ENCODE data around the gene FADD. TPM values are rescaled to one million over a fixed set of nuclear protein-coding genes. Genes with fewer than 3 reads are reported as not detected.

The FADD gene
- total and polyA plus RNA-seq, 2 donors (not counting 3 experiments of a cell fraction or from before 2014, with no cell fraction given): 35.4 to 45.1 TPM

GRCh38 chr11:70174547-70175235 lies 28.4 kb upstream of the FADD start:
- TF ChIP-seq MAX (IDR thresholded peaks at IDR 0.05; ENCODE audit: insufficient read depth, insufficient read length): no peak
- TF ChIP-seq EZH2 (IDR thresholded peaks at IDR 0.05; ENCODE audit: borderline replicate concordance, low read depth, low read length, severe bottlenecking): no peak
- TF ChIP-seq GATA2 (IDR thresholded peaks at IDR 0.05; ENCODE audit: insufficient read depth, insufficient read length, low read depth, low read length): no peak
- TF ChIP-seq JUN (IDR thresholded peaks at IDR 0.05; ENCODE audit: borderline replicate concordance, insufficient read depth, insufficient read length, low read depth): no peak
- TF ChIP-seq POLR2AphosphoS5 (IDR thresholded peaks at IDR 0.05; ENCODE audit: insufficient read depth, low read depth, low read length): no peak
- no peak for TF ChIP-seq MYC (IDR thresholded peaks at IDR 0.05; ENCODE audit: low read depth, low read length)
- TF ChIP-seq CTCF (IDR thresholded peaks at IDR 0.05; ENCODE audit: extremely low read depth in 1 of 2, insufficient read depth in 1 of 2, low read depth in 1 of 2, low read length in 2 of 2): no peak
- TF ChIP-seq POLR2A (IDR thresholded peaks at IDR 0.05; ENCODE audit: low read depth, low read length): no peak
- no peak for TF ChIP-seq FOS (IDR thresholded peaks at IDR 0.05; ENCODE audit: borderline replicate concordance, insufficient read depth, low read length)
- intact Hi-C loops (cut with micrococcal nuclease): no loop called here
- H3K4me3 ChIP-seq (replicated peaks in 1 of 3; ENCODE audit: insufficient read depth in 1 of 3, low read depth in 1 of 3, low read length in 3 of 3): no peak overlapping the region
- H2AFZ ChIP-seq (ENCODE audit: low read depth, low read length): no peak overlapping the region
- FAIRE-seq: no peak
- ChIA-PET CTCF (interaction anchor here (0.8 to 1.9 kb wide), 4 partner anchors 10 to 260 kb away, joined by 3 to 12 read pairs (median 6); no protein-coding TSS in a partner anchor), POLR2A (no interaction called here)
- H3K9me1 ChIP-seq (replicated peaks; ENCODE audit: control insufficient read depth, extremely low read depth, insufficient read depth, low read length): no peaks in the 10 kb centered on the region
- H3K9me3 ChIP-seq (replicated peaks; ENCODE audit: control insufficient read depth, insufficient read depth, low read length): no peaks in the 10 kb centered on the region
- dilution Hi-C loops (cut with MboI; ENCODE audit: extremely low pct_ligation_motif_present, low sequenced_read_pairs): loop anchor here (25.0 kb wide), 1 partner anchor 262 kb away; no protein-coding TSS in a partner anchor
- H3K4me1 ChIP-seq (ENCODE audit: control insufficient read depth, extremely low read depth, insufficient read depth, low read length): no peaks in the 10 kb centered on the region
- H3K36me3 ChIP-seq (ENCODE audit: control insufficient read depth in 2 of 2, extremely low read depth in 1 of 2, insufficient read depth in 2 of 2, low read length in 2 of 2): no peaks in the 10 kb centered on the region
- H3K9ac ChIP-seq (replicated peaks; ENCODE audit: extremely low read depth, insufficient read depth, low read length): no peak overlapping the region
- no peaks in the 10 kb centered on the region for H3K79me2 ChIP-seq (ENCODE audit: control insufficient read depth, insufficient read depth, low read length)
- no TSS peak for BruUV-seq (replicated peaks)
- H3K4me2 ChIP-seq (ENCODE audit: insufficient read depth, low read length): no peak overlapping the region
- no peak overlapping the region for H3K27ac ChIP-seq (ENCODE audit: insufficient read depth, low read depth, low read length)
- H4K20me1 ChIP-seq (replicated peaks; ENCODE audit: control insufficient read depth, extremely low read depth, insufficient read depth, low read length): no peaks in the 10 kb centered on the region
- no peak for DNase-seq (ENCODE audit: low read depth, low spot score)
- H3K27me3 ChIP-seq (ENCODE audit: control insufficient read depth in 2 of 2, insufficient read depth in 2 of 2, low read length in 2 of 2): no peaks in the 10 kb centered on the region

All from endothelial cell of umbilical vein (primary cell).